Measurements from ENCODE around the gene GPC3. TPM values are rescaled to one million over a fixed set of nuclear protein-coding genes. Genes with fewer than 3 reads are reported as not detected.

Gene GPC3
- total RNA-seq, 2 experiments from 2014 or later, result 0.25 to 0.59 TPM

DNA sequence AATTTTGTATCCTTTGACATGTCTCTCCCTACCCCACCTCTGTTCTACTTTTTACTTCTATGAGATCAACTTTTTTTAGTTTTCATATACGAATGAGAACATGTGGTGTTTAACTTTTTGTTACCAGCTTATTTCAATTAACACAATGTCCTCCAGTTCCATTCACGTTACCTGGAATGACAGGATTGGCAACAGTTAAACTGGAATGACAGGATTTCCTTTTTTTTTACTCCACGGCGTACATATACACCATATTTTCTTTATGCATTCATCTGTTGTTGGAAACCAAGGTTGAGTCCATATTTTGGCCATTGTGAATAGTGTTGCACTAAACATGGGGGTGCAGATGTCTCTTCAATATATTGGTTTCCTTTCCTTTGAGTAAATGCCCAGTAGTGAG, 398.3 kb downstream of the GPC3 start:
- ATAC-seq (ENCODE audit: poor library complexity), result no peak
- no peaks in the 10 kb centered on the region for H3K27me3 Mint-ChIP-seq
- Histone ChIP-seq H3K4me1 (ENCODE audit: insufficient read depth, low read length) (no peaks in the 10 kb centered on the region), H3K9me3 (ENCODE audit: control insufficient read depth in 1 of 2, insufficient read depth in 1 of 2, low read length in 2 of 2) (no peaks in the 10 kb centered on the region), H3K27me3 (ENCODE audit: control insufficient read depth in 1 of 2, insufficient read depth in 2 of 2, low read length in 2 of 2) (no peaks in the 10 kb centered on the region), H3K36me3 (ENCODE audit: insufficient read depth, low read length) (no peaks in the 10 kb centered on the region), H3K27ac (ENCODE audit: low read depth in 1 of 2, low read length in 2 of 2) (no peak overlapping the region), H3K4me3 (ENCODE audit: low read length) (no peak overlapping the region)
- POLR2A ChIA-PET, result no interaction called here
- H3K4me1 Mint-ChIP-seq (ENCODE audit: low read depth), result no peaks in the 10 kb centered on the region
- H3K4me3 Mint-ChIP-seq, result no peak overlapping the region
- no peak for DNase-seq
- intact Hi-C loops (cut with DNase I, micrococcal nuclease), result no loop called here
- no peaks in the 10 kb centered on the region for H3K36me3 Mint-ChIP-seq (ENCODE audit: low read depth)
- TF ChIP-seq, protein P1, sequence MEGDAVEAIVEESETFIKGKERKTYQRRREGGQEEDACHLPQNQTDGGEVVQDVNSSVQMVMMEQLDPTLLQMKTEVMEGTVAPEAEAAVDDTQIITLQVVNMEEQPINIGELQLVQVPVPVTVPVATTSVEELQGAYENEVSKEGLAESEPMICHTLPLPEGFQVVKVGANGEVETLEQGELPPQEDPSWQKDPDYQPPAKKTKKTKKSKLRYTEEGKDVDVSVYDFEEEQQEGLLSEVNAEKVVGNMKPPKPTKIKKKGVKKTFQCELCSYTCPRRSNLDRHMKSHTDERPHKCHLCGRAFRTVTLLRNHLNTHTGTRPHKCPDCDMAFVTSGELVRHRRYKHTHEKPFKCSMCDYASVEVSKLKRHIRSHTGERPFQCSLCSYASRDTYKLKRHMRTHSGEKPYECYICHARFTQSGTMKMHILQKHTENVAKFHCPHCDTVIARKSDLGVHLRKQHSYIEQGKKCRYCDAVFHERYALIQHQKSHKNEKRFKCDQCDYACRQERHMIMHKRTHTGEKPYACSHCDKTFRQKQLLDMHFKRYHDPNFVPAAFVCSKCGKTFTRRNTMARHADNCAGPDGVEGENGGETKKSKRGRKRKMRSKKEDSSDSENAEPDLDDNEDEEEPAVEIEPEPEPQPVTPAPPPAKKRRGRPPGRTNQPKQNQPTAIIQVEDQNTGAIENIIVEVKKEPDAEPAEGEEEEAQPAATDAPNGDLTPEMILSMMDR (IDR thresholded peaks at IDR 0.05), result no peak
- no peak overlapping the region for H3K27ac Mint-ChIP-seq
- CTCF ChIA-PET, result interaction anchor here (1.3 kb wide), 1 partner anchor 10 kb away, joined by 3 read pairs; no protein-coding TSS in a partner anchor
- no peaks in the 10 kb centered on the region for H3K9me3 Mint-ChIP-seq

DNA sequence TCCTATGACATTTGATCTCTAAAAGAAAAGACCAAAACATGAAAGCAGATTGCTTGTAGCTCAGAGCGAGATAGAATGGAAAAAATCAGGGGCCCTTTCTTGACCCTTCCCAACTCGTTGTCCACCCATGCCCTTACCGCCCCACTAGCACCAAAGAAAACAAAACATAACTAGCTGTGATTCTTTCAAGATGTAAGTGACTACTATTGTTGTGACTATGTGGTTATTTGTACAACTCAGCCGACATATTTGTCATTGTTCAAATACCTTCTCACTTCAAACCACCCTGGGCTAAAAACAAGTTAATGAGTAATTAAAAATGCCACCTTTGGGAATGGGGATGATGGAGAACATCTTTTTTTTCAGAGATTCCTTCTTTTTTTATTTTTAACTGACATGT, 399.0 kb downstream of the GPC3 start:
- ChIA-PET CTCF (interaction anchor here (1.3 kb wide), 1 partner anchor 9 kb away, joined by 3 read pairs; no protein-coding TSS in a partner anchor), POLR2A (no interaction called here)
- H3K27ac Mint-ChIP-seq, result no peak overlapping the region
- intact Hi-C loops (cut with DNase I, micrococcal nuclease), result no loop called here
- H3K9me3 Mint-ChIP-seq, result no peaks in the 10 kb centered on the region
- DNase-seq, result no peak
- Histone ChIP-seq H3K4me1 (ENCODE audit: insufficient read depth, low read length) (no peaks in the 10 kb centered on the region), H3K4me3 (ENCODE audit: low read length) (no peak overlapping the region), H3K9me3 (ENCODE audit: control insufficient read depth in 1 of 2, insufficient read depth in 1 of 2, low read length in 2 of 2) (no peaks in the 10 kb centered on the region), H3K27ac (ENCODE audit: low read depth in 1 of 2, low read length in 2 of 2) (no peak overlapping the region), H3K27me3 (ENCODE audit: control insufficient read depth in 1 of 2, insufficient read depth in 2 of 2, low read length in 2 of 2) (no peaks in the 10 kb centered on the region), H3K36me3 (ENCODE audit: insufficient read depth, low read length) (no peaks in the 10 kb centered on the region)
- H3K4me3 Mint-ChIP-seq, result no peak overlapping the region
- H3K27me3 Mint-ChIP-seq, result no peaks in the 10 kb centered on the region
- no peak for ATAC-seq (ENCODE audit: poor library complexity)
- no peaks in the 10 kb centered on the region for H3K4me1 Mint-ChIP-seq (ENCODE audit: low read depth)
- no peaks in the 10 kb centered on the region for H3K36me3 Mint-ChIP-seq (ENCODE audit: low read depth)
- TF ChIP-seq, protein P1 (IDR thresholded peaks at IDR 0.05), result no peak

DNA sequence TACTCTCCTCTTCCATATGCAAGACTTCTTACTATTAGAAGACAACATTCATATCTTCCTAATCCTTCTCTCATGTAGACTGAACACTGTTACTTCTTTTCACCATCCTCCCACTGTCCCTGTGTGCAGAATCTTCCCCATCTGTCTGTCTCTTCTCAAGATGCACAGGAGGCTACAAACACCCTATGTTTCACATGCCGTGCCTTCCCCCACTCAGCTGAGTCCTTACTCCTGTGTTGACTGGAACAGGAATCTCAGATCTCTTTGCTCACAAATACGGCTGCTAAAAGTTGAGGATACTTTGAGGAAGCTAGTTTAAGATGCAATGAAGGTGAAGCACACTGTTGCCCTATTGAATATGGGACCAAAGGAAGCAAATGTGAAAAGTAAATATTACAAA, 401.6 kb downstream of the GPC3 start:
- H3K4me3 Mint-ChIP-seq, result no peak overlapping the region
- no peaks in the 10 kb centered on the region for H3K4me1 Mint-ChIP-seq (ENCODE audit: low read depth)
- no peak overlapping the region for H3K4me3 ChIP-seq (ENCODE audit: low read length)
- no peak overlapping the region for H3K27ac Mint-ChIP-seq
- no peaks in the 10 kb centered on the region for H3K9me3 Mint-ChIP-seq
- DNase-seq, result no peak
- CTCF ChIA-PET, result no interaction called here
- TF ChIP-seq, protein P1 (IDR thresholded peaks at IDR 0.05), result no peak
- intact Hi-C loops (cut with DNase I, micrococcal nuclease), result no loop called here
- no peaks in the 10 kb centered on the region for H3K4me1 ChIP-seq (ENCODE audit: insufficient read depth, low read length)
- no peaks in the 10 kb centered on the region for H3K27me3 Mint-ChIP-seq
- no peak overlapping the region for H3K27ac ChIP-seq (ENCODE audit: low read depth in 1 of 2, low read length in 2 of 2)
- H3K36me3 ChIP-seq (ENCODE audit: insufficient read depth, low read length), result no peaks in the 10 kb centered on the region
- no peak for ATAC-seq (ENCODE audit: poor library complexity)
- no peaks in the 10 kb centered on the region for H3K36me3 Mint-ChIP-seq (ENCODE audit: low read depth)
- H3K9me3 ChIP-seq (ENCODE audit: control insufficient read depth in 1 of 2, insufficient read depth in 1 of 2, low read length in 2 of 2), result no peaks in the 10 kb centered on the region
- H3K27me3 ChIP-seq (ENCODE audit: control insufficient read depth in 1 of 2, insufficient read depth in 2 of 2, low read length in 2 of 2), result no peaks in the 10 kb centered on the region
- POLR2A ChIA-PET, result no interaction called here

All from CD4-positive, alpha-beta T cell (primary cell).